K562 (cell line): ENCODE results near the gene CRABP2. TPM values are rescaled to one million over a fixed set of nuclear protein-coding genes. Genes with fewer than 3 reads are reported as not detected.

Experiments
- CREM ChIP-seq: IDR thresholded peaks from 2 replicates; pipeline ENCODE4 v1.6.1; 2014; ENCODE audit warnings: antibody characterized with exemption, low read depth
- DACH1 ChIP-seq: fragments of 450-650 bp; IDR thresholded peaks from 2 replicates; pipeline ENCODE4 v1.6.1; 2018; ENCODE audit not compliant: partially characterized antibody
- E2F8 ChIP-seq: fragments of 450-650 bp; IDR thresholded peaks from 2 replicates; pipeline ENCODE4 v1.7.1; 2018; ENCODE audit warnings: mild to moderate bottlenecking, low read depth; ENCODE audit not compliant: partially characterized antibody
- E4F1 ChIP-seq: fragments of 250-450 bp; sonication (Bioruptor Pico); IDR thresholded peaks from 2 replicates; pipeline ENCODE4 v1.5.0; 2021; ENCODE audit warnings: mild to moderate bottlenecking, borderline replicate concordance
- FOXP4 ChIP-seq: sonication (generic); formaldehyde crosslinking; IDR thresholded peaks from 2 replicates; pipeline ENCODE4 v1.8.0; 2022; ENCODE audit warnings: mild to moderate bottlenecking, missing genetic modification reagents, borderline replicate concordance
- ILF3 ChIP-seq: fragments of 450-650 bp; IDR thresholded peaks from 2 replicates; pipeline ENCODE4 v1.6.1; 2018; ENCODE audit warnings: antibody characterized with exemption, mild to moderate bottlenecking, moderate library complexity, borderline replicate concordance
- MED1 ChIP-seq: sonication (generic); formaldehyde crosslinking; IDR thresholded peaks from 2 replicates; pipeline ENCODE4 v1.8.1; 2023; ENCODE audit warnings: missing genetic modification reagents, borderline replicate concordance
- MLLT1 ChIP-seq, 2 experiments: fragments of 450-650 bp; IDR thresholded peaks; 2 replicates each; pipeline ENCODE4 v1.6.1; 2016
- NFRKB ChIP-seq: fragments of 450-650 bp; IDR thresholded peaks from 2 replicates; pipeline ENCODE4 v1.6.1; 2016; ENCODE audit warnings: low read depth
- NR2F6 ChIP-seq: fragments of 450-650 bp; formaldehyde crosslinking; IDR thresholded peaks from 2 replicates; pipeline ENCODE4 v1.4.0; 2020; ENCODE audit warnings: mild to moderate bottlenecking
- ZNF277 ChIP-seq: fragments of 250-450 bp; sonication (Bioruptor Pico); IDR thresholded peaks from 2 replicates; pipeline ENCODE4 v1.8.0; 2022; ENCODE audit warnings: inconsistent platforms, mild to moderate bottlenecking, moderate library complexity, borderline replicate concordance
- ZNF512 ChIP-seq: IDR thresholded peaks from 2 replicates; pipeline ENCODE4 v1.6.1; 2016; ENCODE audit warnings: missing genetic modification characterization, missing compliant biosample characterization
- ZNF76 ChIP-seq: fragments of 250-450 bp; sonication (Bioruptor Pico); IDR thresholded peaks from 2 replicates; pipeline ENCODE4 v1.4.0; 2020; ENCODE audit warnings: mild to moderate bottlenecking, moderate library complexity, borderline replicate concordance
- polyA plus RNA-seq, 8 experiments: library from polyadenylated mRNA; depleted of rRNA in 4 of 8; stranded (reverse) in 5 of 8; unstranded in 3 of 8; fragments of >200 nt; fragmentation: Nextera tagmentation in 2 of 8; fragmentation: Illumina TruSeq in 1 of 8; extraction: Ambion mirVana in 2 of 8; extraction: Trizol in 1 of 8; gene quantifications; 2 replicates each; pipeline versions ENCODE4 v1.2.1 to v1.2.3, GENCODE V29; 2011 to 2014; ENCODE audit warnings: inconsistent platforms in 1 of 8, missing spikeins in 1 of 8
- total RNA-seq, 7 experiments: library from RNA; depleted of rRNA in 6 of 7; stranded (reverse); fragments of >200 nt in 6 of 7; fragmentation: Illumina TruSeq in 2 of 7; extraction: Trizol in 2 of 7; gene quantifications; 2 replicates each; pipeline versions ENCODE4 v1.2.1 to v1.2.3, GENCODE V29; 2011 to 2021; ENCODE audit warnings: low replicate concordance in 1 of 7

CRABP2 gene
- total and polyA plus RNA-seq, 9 of the 15 experiments (the other 6 are each of a cell fraction or from before 2014, with no cell fraction given): 0.30 to 2.5 (median 0.82) TPM

GRCh38 chr1:156751757-156752481, 46.5 kb upstream of the CRABP2 start (continued):
- peak; percentile 79; the same call in 1 of the 2 replicates for TF ChIP-seq FOXP4 (CRISPR knock-in tag)
- TF ChIP-seq NFRKB: no peak
- no peak for TF ChIP-seq E4F1 (CRISPR knock-in tag)
- no peak for TF ChIP-seq NR2F6 (CRISPR knock-in tag)
- peak; percentile 89 for TF ChIP-seq CREM
- peak in 1 of 2 experiments; percentile 100; a peak in 2 of 4 replicates for TF ChIP-seq MLLT1 (IDR thresholded peaks at IDR 0.05)
- TF ChIP-seq E2F8: no peak
- no peak for TF ChIP-seq ILF3
- no peak for TF ChIP-seq DACH1
- TF ChIP-seq MED1 (CRISPR knock-in tag): no peak
- no peak for TF ChIP-seq ZNF76 (CRISPR knock-in tag)
- TF ChIP-seq ZNF512 (tag): no peak
- TF ChIP-seq ZNF277: no peak
